Kidney epithelial cell (primary cell): ENCODE results near the gene IL36RN. TPM values are rescaled to one million over a fixed set of nuclear protein-coding genes. Genes with fewer than 3 reads are reported as not detected.

Source experiments
- DNase-seq: peaks from one replicate; pipeline ENCODE4 v3.0.0-alpha.2; 2010; ENCODE audit warnings: low read depth
- H3K27me3 ChIP-seq: 2 replicates; pipeline ENCODE4 v1.6.0; 2011; ENCODE audit warnings: low read length; ENCODE audit not compliant: control insufficient read depth, insufficient read depth
- H3K36me3 ChIP-seq: 2 replicates; pipeline ENCODE4 v1.5.1; 2011; ENCODE audit warnings: low read length; ENCODE audit not compliant: control insufficient read depth, insufficient read depth
- H3K4me3 ChIP-seq: 2 replicates; pipeline ENCODE4 v1.5.1; 2011; ENCODE audit warnings: low read depth, mild to moderate bottlenecking, control low read depth, low read length
- CTCF ChIP-seq: IDR thresholded peaks from 2 replicates; pipeline ENCODE4 v1.5.1; 2011; ENCODE audit warnings: mild to moderate bottlenecking, moderate library complexity, low read length, control low read depth, inconsistent platforms; ENCODE audit not compliant: insufficient read depth, poor library complexity, severe bottlenecking
- total RNA-seq: library from RNA; depleted of rRNA; stranded (reverse); fragments of >200 nt; gene quantifications from 2 replicates; pipeline ENCODE4 v1.2.3, GENCODE V29; 2015

Gene IL36RN
- total RNA-seq, 1 donor from 2014 or later, result 0.04 TPM

DNA sequence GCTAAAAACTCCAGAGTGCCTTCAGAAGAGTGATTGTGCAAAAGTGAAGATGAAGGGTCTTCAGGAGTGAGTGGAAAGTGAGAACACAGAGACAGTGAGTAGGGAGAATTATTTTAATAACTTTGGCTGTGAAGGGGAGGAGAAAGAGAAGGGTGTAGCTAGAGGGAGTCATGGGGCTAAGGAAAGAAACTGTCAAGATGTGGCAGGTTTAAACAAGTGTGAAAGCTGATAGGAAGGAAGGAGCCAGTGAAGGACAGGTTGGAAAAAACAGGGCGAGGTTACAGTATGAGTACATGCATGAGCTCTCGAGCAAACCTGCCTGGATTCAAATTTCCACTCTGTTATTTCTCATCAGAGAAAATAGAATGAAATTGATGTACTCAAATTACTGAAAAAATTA, 26.5 kb downstream of the IL36RN start:
- Histone ChIP-seq H3K4me3 (no peak overlapping the region), H3K27me3 (peaks cover 6% of the 10 kb centered on the region), H3K36me3 (no peaks in the 10 kb centered on the region)
- TF ChIP-seq CTCF, result no peak
- no peak for DNase-seq

DNA sequence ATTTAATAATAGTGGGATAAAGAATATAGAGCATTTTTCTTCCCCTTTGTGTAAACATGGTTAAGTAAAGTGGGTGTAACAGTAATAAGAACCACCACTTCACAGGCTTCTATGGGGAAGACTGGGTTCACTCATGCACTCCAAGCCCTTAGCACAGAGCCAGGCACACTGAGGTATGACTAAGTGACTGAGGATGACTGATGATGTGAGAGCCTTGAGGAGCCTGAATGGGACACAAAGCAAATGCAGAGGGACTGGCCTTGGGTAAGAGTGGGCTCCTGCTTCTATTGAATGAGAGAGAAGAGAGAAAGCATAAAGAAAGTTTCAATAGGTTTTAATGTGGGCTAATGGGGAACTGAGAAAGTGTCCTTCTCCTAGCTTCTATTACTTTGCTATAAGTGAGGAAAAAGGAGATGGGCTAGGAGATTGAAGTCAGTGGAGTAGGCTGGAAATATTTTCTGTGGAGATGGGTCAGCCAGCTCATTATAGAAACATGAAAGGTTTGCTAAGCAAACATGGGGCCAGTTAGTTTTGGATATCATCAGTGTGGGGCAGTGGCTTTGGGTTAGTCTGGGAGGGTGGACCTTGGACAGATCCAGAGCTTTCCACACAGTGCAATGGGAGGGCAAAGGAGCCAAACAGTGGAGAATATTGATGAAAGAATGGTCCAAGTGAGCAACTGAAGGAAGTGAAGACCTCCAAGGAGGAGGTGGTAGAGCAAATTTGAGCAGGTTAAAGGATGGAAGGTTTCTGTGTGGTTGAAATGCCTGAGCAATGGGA, 29.4 kb downstream of the IL36RN start:
- no peak overlapping the region for H3K4me3 ChIP-seq
- TF ChIP-seq CTCF, result no peak
- peaks cover 8% of the 10 kb centered on the region for H3K27me3 ChIP-seq
- no peaks in the 10 kb centered on the region for H3K36me3 ChIP-seq
- no peak for DNase-seq

GRCh38 chr2:113089916-113090315, 30.9 kb downstream of the IL36RN start:
- no peak for TF ChIP-seq CTCF
- H3K4me3 ChIP-seq, result no peak overlapping the region

DNA sequence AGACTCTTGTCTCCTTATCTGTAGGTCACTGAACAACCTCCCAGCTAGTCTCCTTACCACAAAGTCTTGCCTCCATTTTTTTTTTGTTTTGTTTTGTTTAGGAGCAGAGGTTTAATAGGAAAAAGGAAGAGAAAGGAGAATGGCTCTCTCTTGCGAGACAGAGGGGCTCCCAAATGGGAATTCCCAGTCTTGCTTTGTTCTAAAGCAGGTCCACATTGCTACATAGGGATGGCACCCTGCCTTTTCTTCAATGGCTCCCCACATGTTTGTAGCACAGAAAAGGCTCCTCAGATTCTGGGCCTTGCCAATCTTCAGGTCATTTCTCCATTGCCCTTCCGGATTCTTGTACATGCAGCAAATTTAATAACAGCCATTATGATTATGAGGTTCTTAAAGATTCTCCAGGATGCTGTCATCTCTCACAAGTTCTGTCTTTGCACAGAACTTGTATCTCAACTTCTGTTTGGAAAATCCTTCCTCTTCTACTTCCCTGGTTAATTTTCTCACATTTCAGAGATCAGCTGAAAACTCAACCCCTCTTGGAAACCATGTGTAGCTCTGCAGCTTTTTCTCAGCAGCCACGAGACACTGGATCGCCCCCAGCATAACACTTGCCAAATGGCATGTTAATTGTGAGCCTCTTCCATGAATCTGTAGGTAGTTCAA, 32.4 kb downstream of the IL36RN start:
- TF ChIP-seq CTCF, result no peak
- no peak overlapping the region for H3K4me3 ChIP-seq
- H3K36me3 ChIP-seq, result no peaks in the 10 kb centered on the region
- peaks cover 8% of the 10 kb centered on the region for H3K27me3 ChIP-seq
- no peak for DNase-seq

More at GRCh38 chr2:113089916-113090315, 30.9 kb downstream of the IL36RN start:
- DNase-seq, result no peak
- Histone ChIP-seq H3K27me3 (peaks cover 8% of the 10 kb centered on the region), H3K36me3 (no peaks in the 10 kb centered on the region)

- no peak for TF ChIP-seq CTCF
- Histone ChIP-seq H3K4me3 (no peak overlapping the region), H3K36me3 (no peaks in the 10 kb centered on the region), H3K27me3 (peaks cover 8% of the 10 kb centered on the region)
- DNase-seq, result no peak
These were observed 34.0 kb downstream of the IL36RN start for GRCh38 chr2:113092864-113093612.
